GM12878 (cell line): ENCODE data around the gene DOK7. TPM values are rescaled to one million over a fixed set of nuclear protein-coding genes. Genes with fewer than 3 reads are reported as not detected.

Experiments
- ATAC-seq: fragments of 200-7000 bp; cut with Tn5 transposase; 3 replicates; pipeline ENCODE4 v1.9.1; 2020; ENCODE audit warnings: mild to moderate bottlenecking, moderate library complexity
- BruUV-seq: library from RNA; stranded (reverse); fragments of 400-500 nt; replicated peaks from 2 replicates; lab custom pipeline; 2021; lab: Mats Ljungman, UMichigan
- CTCF ChIA-PET: fragments of 300-600 bp; sonication (Branson Sonifier 250); formaldehyde crosslinking; extraction: SDS; loops from one replicate; lab custom pipeline; 2021; ENCODE audit warnings: inconsistent platforms; lab: Yijun Ruan, JAX
- POLR2A ChIA-PET: fragments of 350-600 bp; formaldehyde crosslinking; extraction: SDS; loops from one replicate; lab custom pipeline; 2021; ENCODE audit warnings: inconsistent platforms; lab: Charles Lee
- RAD21 ChIA-PET: fragments of 300-600 bp; sonication (Branson Sonifier 250); formaldehyde crosslinking; loops from one replicate; lab custom pipeline; 2023; ENCODE audit warnings: antibody characterized with exemption; ENCODE audit not compliant: unreplicated experiment; lab: Charles Lee
- SMC1A ChIA-PET: fragments of 300-600 bp; sonication (Branson Sonifier 250); formaldehyde crosslinking; loops from one replicate; lab custom pipeline; 2023; ENCODE audit not compliant: unreplicated experiment, uncharacterized antibody; lab: Charles Lee
- DNase-seq: peaks from one replicate; pipeline ENCODE4 v3.0.0-alpha.2; 2011; ENCODE audit warnings: low read depth, low spot score
- FAIRE-seq: peaks from 3 replicates; lab custom pipeline; 2011; peaks lifted over from hg19 to GRCh38; lab: Jason Lieb, UNC
- H2AFZ ChIP-seq: 2 replicates; pipeline ENCODE4 v1.6.0; 2011; ENCODE audit warnings: low read depth, low read length, control low read depth; ENCODE audit not compliant: control insufficient read depth
- H3K27ac ChIP-seq: 2 replicates; pipeline ENCODE4 v1.5.1; 2011; ENCODE audit warnings: control low read depth; ENCODE audit not compliant: control insufficient read depth, insufficient read depth
- H3K27me3 ChIP-seq, 2 experiments: replicated peaks in 1 of 2; 2 replicates each; pipeline versions ENCODE4 v1.6.0 to v1.6.1; 2011; ENCODE audit warnings: low read length in 1 of 2; ENCODE audit not compliant: control insufficient read depth in 2 of 2, insufficient read depth in 2 of 2
- H3K36me3 ChIP-seq, 2 experiments: 2 replicates each; pipeline ENCODE4 v1.5.1; 2011; ENCODE audit warnings: low read length in 1 of 2; ENCODE audit not compliant: control insufficient read depth in 2 of 2, insufficient read depth in 2 of 2
- H3K4me1 ChIP-seq: 2 replicates; pipeline ENCODE4 v1.6.1; 2011; ENCODE audit warnings: mild to moderate bottlenecking, low read length, moderate library complexity, mixed read lengths; ENCODE audit not compliant: control insufficient read depth, insufficient read depth
- H3K4me2 ChIP-seq: 2 replicates; pipeline ENCODE4 v1.6.0; 2011; ENCODE audit warnings: control low read depth; ENCODE audit not compliant: control insufficient read depth, insufficient read depth
- H3K4me3 ChIP-seq: fragments of 200-600 bp; sonication (generic); 2 replicates; pipeline ENCODE4 v1.5.1; 2016
- H3K79me2 ChIP-seq: 2 replicates; pipeline ENCODE4 v1.6.0; 2011; ENCODE audit warnings: low read length; ENCODE audit not compliant: control insufficient read depth, insufficient read depth
- H3K9ac ChIP-seq: 2 replicates; pipeline ENCODE4 v1.8.0; 2011; ENCODE audit warnings: low read length, control low read depth, mixed read lengths; ENCODE audit not compliant: control insufficient read depth, insufficient read depth
- H3K9me3 ChIP-seq: replicated peaks from 3 replicates; pipeline ENCODE4 v1.5.1; 2011; ENCODE audit warnings: mild to moderate bottlenecking, low read length; ENCODE audit not compliant: control insufficient read depth, insufficient read depth
- H4K20me1 ChIP-seq: 2 replicates; pipeline ENCODE4 v1.6.0; 2011; ENCODE audit not compliant: control insufficient read depth, insufficient read depth
- CREM ChIP-seq: IDR thresholded peaks from 2 replicates; pipeline ENCODE4 v1.6.1; 2014; ENCODE audit warnings: antibody characterized with exemption, low read depth
- EGR1 ChIP-seq, 2 experiments: IDR thresholded peaks; 1 replicate in 1 of 2; 2 replicates in 1 of 2; pipeline ENCODE4 v1.6.1; 2011 to 2012; ENCODE audit warnings: low read depth in 2 of 2, low read length in 2 of 2, borderline replicate concordance in 1 of 2, mild to moderate bottlenecking in 1 of 2, moderate library complexity in 1 of 2
- EP300 ChIP-seq, 2 experiments: fragments of 150-350 bp in 1 of 2; IDR thresholded peaks; 2 replicates each; pipeline ENCODE4 v1.6.1; 2011 to 2012; ENCODE audit warnings: low read depth in 2 of 2, low read length in 2 of 2, borderline replicate concordance in 1 of 2, improper control_type of control experiment in 1 of 2, inconsistent platforms in 1 of 2; ENCODE audit not compliant: control insufficient read depth in 1 of 2
- MTA2 ChIP-seq: fragments of 450-650 bp; IDR thresholded peaks from 2 replicates; pipeline ENCODE4 v1.6.1; 2016; ENCODE audit warnings: low read depth, mild to moderate bottlenecking, moderate library complexity
- NFYB ChIP-seq: IDR thresholded peaks from 2 replicates; pipeline ENCODE4 v1.6.1; 2011; ENCODE audit warnings: low read depth, mild to moderate bottlenecking, low read length, improper control_type of control experiment, moderate library complexity; ENCODE audit not compliant: insufficient read depth
- STAT1 ChIP-seq: fragments of 450-650 bp; conservative IDR thresholded peaks from 2 replicates; pipeline ENCODE4 v1.6.1; 2014; ENCODE audit warnings: antibody characterized with exemption, mild to moderate bottlenecking
- TCF12 ChIP-seq: IDR thresholded peaks from 2 replicates; pipeline ENCODE4 v1.6.1; 2011; ENCODE audit warnings: low read depth, mild to moderate bottlenecking, low read length
- ZBTB40 ChIP-seq: fragments of 450-650 bp; IDR thresholded peaks from 2 replicates; pipeline ENCODE4 v1.6.1; 2016; ENCODE audit warnings: mild to moderate bottlenecking, moderate library complexity, borderline replicate concordance
- ZNF217 ChIP-seq: fragments of 450-650 bp; IDR thresholded peaks from 2 replicates; pipeline ENCODE4 v1.6.1; 2017; ENCODE audit warnings: antibody characterized with exemption, mild to moderate bottlenecking
- ZNF274 ChIP-seq: IDR thresholded peaks from one replicate; pipeline ENCODE4 v1.8.0; 2011; ENCODE audit not compliant: insufficient read length, insufficient read depth
- WGBS: methylation state at CpG from one replicate; pipeline ENCODE4 v1.1.6; 2016; ENCODE audit warnings: low lambda C conversion rate; ENCODE audit not compliant: insufficient replicate concordance, insufficient coverage; ENCODE audit errors: missing lambda C conversion rate; 5-methylcytosine and 5-hydroxymethylcytosine counted together
- in situ Hi-C: fragments of 300-500 bp; cut with MboI; formaldehyde crosslinking; loops from 9 replicates; pipeline ENCODE4 v1.14.3; 2018; ENCODE audit warnings: mixed read lengths
- intact Hi-C: fragments of 100-400 bp; cut with micrococcal nuclease; formaldehyde crosslinking; loops from one replicate; pipeline ENCODE4 v1.14.2; 2022; ENCODE audit not compliant: unreplicated experiment
- polyA plus RNA-seq, 11 experiments: library from polyadenylated mRNA; depleted of rRNA in 4 of 11; unstranded in 6 of 11; stranded (reverse) in 5 of 11; fragments of >200 nt; fragmentation: Nextera tagmentation in 4 of 11; fragmentation: Illumina TruSeq in 1 of 11; extraction: Ambion mirVana in 4 of 11; extraction: Trizol in 1 of 11; gene quantifications; 1 replicate in 1 of 11; 2 replicates in 10 of 11; pipeline versions ENCODE4 v1.2.1 to v1.2.3, GENCODE V29; 2011 to 2016; ENCODE audit warnings: inconsistent platforms in 2 of 11, missing spikeins in 2 of 11, low read depth in 1 of 11
- total RNA-seq, 4 experiments: library from RNA; depleted of rRNA in 3 of 4; stranded (reverse); fragments of >200 nt in 3 of 4; fragmentation: Illumina TruSeq in 1 of 4; extraction: Trizol in 1 of 4; gene quantifications; 2 replicates each; pipeline versions ENCODE4 v1.2.1 to v1.2.3, GENCODE V29; 2013 to 2021

DOK7 gene
- total and polyA plus RNA-seq, 10 of the 15 experiments (the other 5 are each of a cell fraction or from before 2014, with no cell fraction given), result 0.04 to 0.46 (median 0.18) TPM; not detected in 4

- no peak overlapping the region for H3K27ac ChIP-seq
- SMC1A ChIA-PET, result no interaction called here
- H4K20me1 ChIP-seq, result no peaks in the 10 kb centered on the region
- H3K79me2 ChIP-seq, result no peaks in the 10 kb centered on the region
- CTCF ChIA-PET, result no interaction called here
- H3K27me3 ChIP-seq, result peaks cover 0 to 5% of the 10 kb centered on the region in 2 experiments; a peak in 2 of 4 replicates
- H3K9ac ChIP-seq, result no peak overlapping the region
- H2AFZ ChIP-seq, result no peak overlapping the region
- no peaks in the 10 kb centered on the region for H3K36me3 ChIP-seq
- no peak overlapping the region for H3K4me3 ChIP-seq
- DNase-seq (no peak), ATAC-seq (no peak), FAIRE-seq (no peak)
- BruUV-seq, result no TSS peak
- in situ Hi-C loops (no loop called here), intact Hi-C loops (no loop called here)
- no peaks in the 10 kb centered on the region for H3K9me3 ChIP-seq
- TF ChIP-seq ZNF274 (no peak), TCF12 (no peak), ZNF217 (no peak)
- 51% methylated on average over 10 of the region's 10 CpGs for WGBS
- H3K4me2 ChIP-seq, result no peak overlapping the region
- no peaks in the 10 kb centered on the region for H3K4me1 ChIP-seq
- POLR2A ChIA-PET, result no interaction called here
- RAD21 ChIA-PET, result no interaction called here
Observed at GRCh38 chr4:3462321-3462789, 751 bp upstream of the DOK7 start.

- SMC1A ChIA-PET, result no interaction called here
- no peak overlapping the region for H3K9ac ChIP-seq
- no peaks in the 10 kb centered on the region for H3K36me3 ChIP-seq
- H3K9me3 ChIP-seq, result no peaks in the 10 kb centered on the region; the same call in 2 of the 3 replicates
- RAD21 ChIA-PET, result no interaction called here
- H3K4me3 ChIP-seq, result no peak overlapping the region
- BruUV-seq, result no TSS peak
- CTCF ChIA-PET, result no interaction called here
- H3K4me2 ChIP-seq, result no peak overlapping the region
- POLR2A ChIA-PET, result no interaction called here
- in situ Hi-C loops (no loop called here), intact Hi-C loops (no loop called here)
- H2AFZ ChIP-seq, result no peak overlapping the region
- no peaks in the 10 kb centered on the region for H3K79me2 ChIP-seq
- H3K27me3 ChIP-seq, result peaks cover 0 to 5% of the 10 kb centered on the region in 2 experiments; a peak in 2 of 4 replicates
- ATAC-seq, result no peak
- 34% methylated on average over 31 of the region's 43 CpGs for WGBS
- no peak for DNase-seq
- no peak for FAIRE-seq
- TF ChIP-seq ZBTB40, result no peak
- no peak for TF ChIP-seq MTA2
- TF ChIP-seq STAT1, result no peak
- TF ChIP-seq NFYB, result no peak
- TF ChIP-seq EGR1 (IDR thresholded peaks at IDR 0.05; ENCODE audit: borderline replicate concordance in 1 of 2, low read depth in 2 of 2, low read length in 2 of 2), result no peak
- no peak for TF ChIP-seq EP300 (IDR thresholded peaks at IDR 0.05; ENCODE audit: borderline replicate concordance in 1 of 2, control insufficient read depth in 1 of 2, low read depth in 2 of 2, low read length in 2 of 2)
- no peak for TF ChIP-seq CREM
- no peak for TF ChIP-seq ZNF217
- no peaks in the 10 kb centered on the region for H3K4me1 ChIP-seq
- no peak overlapping the region for H3K27ac ChIP-seq
- H4K20me1 ChIP-seq, result no peaks in the 10 kb centered on the region
Observed at GRCh38 chr4:3463556-3464348, 646 bp downstream of the DOK7 start.
